ENCODE measurements around the gene OPHN1.

DNA sequence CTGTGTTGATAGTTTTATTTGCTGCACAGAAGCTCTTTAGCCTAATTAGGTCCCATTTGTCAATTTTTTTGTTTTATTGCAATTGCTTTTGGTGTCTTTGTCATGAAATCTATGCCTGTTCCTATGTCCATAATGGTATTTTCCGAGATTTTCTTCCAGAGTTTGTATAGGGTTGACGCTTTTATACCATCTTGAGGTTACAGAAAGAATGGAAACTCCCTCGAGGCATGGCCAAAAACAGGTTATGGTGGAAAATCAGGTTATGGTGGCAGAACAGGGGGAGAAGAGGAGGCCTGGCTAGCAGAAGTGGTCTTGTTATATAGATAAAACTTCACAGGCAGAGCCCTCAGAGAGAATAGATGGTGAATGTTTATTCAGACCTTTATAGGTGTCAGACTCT, 21.6 kb downstream of the OPHN1 start:
- TF ChIP-seq, protein P1, sequence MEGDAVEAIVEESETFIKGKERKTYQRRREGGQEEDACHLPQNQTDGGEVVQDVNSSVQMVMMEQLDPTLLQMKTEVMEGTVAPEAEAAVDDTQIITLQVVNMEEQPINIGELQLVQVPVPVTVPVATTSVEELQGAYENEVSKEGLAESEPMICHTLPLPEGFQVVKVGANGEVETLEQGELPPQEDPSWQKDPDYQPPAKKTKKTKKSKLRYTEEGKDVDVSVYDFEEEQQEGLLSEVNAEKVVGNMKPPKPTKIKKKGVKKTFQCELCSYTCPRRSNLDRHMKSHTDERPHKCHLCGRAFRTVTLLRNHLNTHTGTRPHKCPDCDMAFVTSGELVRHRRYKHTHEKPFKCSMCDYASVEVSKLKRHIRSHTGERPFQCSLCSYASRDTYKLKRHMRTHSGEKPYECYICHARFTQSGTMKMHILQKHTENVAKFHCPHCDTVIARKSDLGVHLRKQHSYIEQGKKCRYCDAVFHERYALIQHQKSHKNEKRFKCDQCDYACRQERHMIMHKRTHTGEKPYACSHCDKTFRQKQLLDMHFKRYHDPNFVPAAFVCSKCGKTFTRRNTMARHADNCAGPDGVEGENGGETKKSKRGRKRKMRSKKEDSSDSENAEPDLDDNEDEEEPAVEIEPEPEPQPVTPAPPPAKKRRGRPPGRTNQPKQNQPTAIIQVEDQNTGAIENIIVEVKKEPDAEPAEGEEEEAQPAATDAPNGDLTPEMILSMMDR (conservative IDR thresholded peaks at IDR 0.05): no peak
- TF ChIP-seq ZFX (IDR thresholded peaks at IDR 0.05): no peak

Data from C4-2B (cell line).